GM21529 (cell line): ENCODE results near the gene CC2D2A.
"Not testable (repeated sequence)": the region's sequence is repeated elsewhere in the genome, so short reads cannot be mapped to it uniquely, and the experiment has no call there.

Experiments
- ATAC-seq: cut with Tn5 transposase; IDR thresholded peaks from one replicate; pipeline ENCODE4 v1.9.1; 2021; ENCODE audit not compliant: unreplicated experiment

The CC2D2A gene

DNA sequence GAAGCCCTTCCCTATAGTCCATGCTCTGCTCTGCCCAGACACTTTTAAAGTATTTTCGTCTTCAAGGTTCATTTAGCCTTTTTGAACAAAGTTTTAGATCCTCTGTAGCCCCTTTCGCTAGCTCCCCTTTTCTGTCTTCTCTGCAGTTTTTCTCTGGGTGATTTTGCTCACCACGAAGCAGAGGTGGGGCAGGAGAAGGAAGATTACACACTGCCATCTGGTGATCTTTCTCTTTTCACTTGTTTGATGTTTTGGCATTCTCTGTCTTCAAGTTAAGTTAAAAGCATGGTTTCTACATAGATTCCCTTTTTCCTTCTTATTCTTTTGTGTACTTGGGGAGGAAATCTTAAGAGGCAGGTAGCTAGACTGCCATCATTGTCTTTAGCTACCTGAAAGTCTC, 43.9 kb downstream of the CC2D2A start:
- no peak for ATAC-seq

DNA sequence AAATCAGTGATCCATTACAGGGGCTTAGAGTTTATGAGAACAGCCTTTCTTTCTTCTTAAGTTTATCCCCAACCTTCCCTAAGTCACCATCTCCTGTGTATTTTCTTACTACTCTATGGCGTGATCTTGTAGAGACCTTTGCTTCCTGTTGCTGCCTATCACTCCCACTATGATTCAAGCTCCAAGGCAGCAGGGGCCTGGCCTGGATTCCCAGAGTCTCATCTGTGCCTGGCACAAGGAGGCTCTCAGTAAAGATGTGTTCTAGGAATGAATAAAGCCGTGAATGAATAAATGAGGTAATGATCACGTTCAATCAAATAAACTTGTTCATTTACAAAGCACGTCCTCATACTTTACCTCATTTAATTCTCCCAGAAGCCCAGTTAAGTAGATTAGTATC, 45.4 kb downstream of the CC2D2A start:
- no peak for ATAC-seq

DNA sequence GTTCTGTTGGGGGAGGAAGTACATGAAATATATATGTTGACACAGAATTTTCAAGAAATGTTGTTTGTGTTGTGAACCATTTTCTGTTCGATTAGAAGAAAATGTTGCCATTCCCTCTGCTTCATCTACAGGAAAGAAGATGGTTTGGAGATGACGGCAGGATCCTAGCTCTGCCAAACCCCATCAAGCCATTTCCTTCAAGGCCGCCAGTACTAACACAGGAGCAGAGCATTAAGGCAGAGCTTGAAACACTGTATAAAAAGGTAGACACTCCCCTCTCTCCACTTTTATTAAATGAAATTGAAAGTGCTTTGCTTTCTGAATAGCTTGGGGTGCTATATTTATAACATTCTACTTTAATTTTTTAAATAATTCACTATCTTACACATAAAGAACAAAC, 46.8 kb downstream of the CC2D2A start:
- ATAC-seq: no peak

DNA sequence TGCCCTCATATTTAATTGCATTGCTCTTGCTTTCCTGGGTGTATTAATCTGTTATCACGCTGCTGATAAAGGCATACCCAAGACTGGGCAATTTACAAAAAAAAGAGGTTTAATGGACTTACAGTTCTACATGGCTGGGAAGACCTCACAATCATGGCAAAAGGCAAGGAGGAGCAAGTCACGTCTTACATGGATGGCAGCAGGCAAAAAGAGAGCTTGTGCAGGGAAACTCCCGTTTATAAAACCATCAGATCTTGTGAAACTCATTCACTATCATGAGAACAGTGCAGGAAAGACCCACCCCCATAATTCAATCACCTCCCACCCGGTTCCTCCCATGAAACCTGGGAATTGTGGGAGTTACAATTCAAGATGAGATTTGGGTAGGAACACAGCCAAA, 48.0 kb downstream of the CC2D2A start:
- not testable (repeated sequence) for ATAC-seq

DNA sequence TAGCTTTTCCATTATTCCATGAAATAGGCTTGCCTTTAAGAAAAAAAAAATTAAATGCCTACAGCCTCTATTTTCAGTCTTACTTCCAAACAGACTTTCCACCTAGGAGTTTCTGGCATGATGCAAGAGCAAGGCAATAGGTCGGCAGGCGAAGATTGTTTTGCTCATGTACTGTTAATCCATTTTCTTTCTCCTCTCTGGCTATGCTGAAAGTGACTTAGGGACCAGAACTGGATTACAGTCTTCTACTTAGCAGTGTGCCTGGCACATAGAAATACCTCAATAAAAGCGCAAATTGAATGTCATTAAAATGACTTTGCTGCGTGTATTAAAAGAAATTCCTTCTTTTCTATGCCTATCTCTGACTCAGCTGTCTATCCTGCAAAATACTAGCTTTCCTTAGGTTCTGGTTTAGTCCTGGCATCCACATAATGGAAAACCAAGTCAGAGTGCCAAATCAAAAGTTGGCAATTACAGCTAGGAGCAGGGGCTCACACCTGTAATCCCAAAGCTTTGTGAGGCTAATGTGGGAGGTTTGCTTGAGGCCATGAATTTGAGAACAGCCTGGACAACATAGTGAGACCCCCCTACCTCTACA, 51.9 kb downstream of the CC2D2A start:
- no peak for ATAC-seq

DNA sequence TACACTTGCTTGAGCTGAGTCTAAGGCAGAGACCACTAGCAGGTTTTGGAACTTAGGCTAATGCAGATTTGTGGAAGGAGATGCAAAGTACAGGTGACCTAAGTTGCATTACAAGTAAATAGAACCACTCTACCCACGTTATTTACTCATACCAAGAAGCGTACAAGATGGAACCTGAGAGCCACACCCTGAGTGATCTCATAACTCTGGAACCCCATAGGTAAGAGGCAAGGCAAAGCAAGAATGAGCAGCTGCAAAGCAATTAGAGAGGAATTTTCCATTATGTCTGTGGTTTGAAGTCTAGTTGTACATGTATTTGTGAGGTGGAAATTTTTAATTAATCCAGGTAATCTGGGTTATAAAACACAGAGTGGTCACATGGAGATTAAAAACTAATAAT, 55.4 kb downstream of the CC2D2A start:
- ATAC-seq: no peak

DNA sequence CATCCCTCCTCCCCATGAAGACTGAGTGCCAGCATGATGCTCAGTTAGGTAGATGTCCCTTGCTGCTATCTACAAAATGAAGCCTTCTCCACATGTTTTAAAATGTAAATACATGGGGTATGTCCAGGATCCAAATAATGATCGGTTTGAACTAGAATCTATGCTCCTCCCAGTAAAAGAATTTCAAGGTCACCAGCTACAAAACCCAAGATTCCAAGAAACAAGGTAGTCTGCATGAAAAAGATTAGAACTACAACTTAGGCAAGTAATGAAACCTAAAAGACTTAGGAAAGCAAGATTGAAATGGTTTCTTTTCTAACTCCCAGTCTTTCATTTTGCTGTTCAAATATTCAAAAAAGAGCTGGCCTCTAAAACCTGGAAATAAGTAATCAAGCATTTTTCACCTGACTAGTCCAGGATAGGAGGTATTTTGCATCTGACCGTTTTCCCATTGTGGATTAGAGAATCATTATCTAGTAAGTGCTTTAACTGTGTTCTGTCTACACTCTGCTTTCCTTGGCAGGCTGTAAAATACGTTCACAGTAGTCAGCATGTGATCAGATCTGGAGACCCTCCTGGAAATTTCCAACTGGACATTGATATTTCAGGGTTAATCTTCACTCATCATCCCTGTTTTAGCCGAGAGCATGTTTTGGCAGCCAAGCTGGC, 57.4 kb downstream of the CC2D2A start:
- no peak for ATAC-seq

DNA sequence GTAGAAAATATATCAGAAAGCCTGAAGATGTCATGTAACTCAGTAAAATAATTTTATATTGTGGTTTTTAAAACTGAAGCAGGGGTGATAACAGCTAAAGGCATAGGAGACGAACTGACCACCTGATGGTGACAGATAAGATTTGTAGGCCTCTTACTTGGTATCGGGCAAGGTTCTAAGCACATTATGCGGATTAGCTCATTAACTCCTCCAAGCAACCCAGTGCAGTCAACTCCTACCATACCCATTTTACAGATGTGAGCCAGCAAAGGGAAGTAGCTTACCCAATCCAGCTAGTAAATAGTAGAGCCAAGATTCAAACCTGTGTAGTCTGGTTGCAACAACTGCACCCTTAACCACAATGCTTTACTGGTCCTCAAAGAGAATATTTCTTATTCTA, 62.1 kb downstream of the CC2D2A start:
- ATAC-seq: no peak

DNA sequence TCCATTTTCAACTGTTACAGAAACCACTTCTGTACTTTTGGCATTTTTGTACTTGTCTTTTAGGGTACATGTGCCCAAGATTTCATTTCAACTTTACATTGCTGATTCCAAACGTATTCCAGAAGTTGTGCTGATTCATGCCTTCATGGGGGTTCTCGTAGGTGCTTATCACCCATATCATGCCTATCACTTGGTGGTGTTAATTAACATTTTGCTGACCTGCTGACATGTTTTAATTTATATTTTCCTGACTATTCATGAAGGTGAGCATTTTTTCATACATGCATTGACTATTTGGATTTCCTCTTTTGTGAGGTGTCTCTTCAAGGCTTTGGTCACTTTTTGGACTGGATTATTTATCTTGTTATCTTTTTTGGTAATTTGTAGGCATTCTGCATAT, 64.1 kb downstream of the CC2D2A start:
- no peak for ATAC-seq

DNA sequence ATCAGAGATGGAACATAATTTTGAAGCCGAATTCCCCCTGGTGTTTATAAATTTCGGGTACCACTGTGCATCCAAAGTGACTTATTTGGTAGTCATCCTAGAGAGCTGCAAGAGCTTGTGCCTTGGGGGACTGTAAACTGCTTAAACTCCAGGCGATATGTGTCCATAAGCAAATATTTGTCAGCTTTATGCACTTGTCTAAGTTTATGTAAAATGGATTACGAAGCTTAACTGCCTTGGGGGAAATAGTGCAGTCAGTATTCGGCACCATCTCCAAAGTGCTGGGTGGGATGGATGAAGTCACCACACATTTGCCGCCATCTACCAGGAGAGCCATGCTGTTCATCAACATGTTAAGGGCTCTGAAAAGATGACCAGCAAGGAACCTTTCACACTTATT, 65.9 kb downstream of the CC2D2A start:
- no peak for ATAC-seq

DNA sequence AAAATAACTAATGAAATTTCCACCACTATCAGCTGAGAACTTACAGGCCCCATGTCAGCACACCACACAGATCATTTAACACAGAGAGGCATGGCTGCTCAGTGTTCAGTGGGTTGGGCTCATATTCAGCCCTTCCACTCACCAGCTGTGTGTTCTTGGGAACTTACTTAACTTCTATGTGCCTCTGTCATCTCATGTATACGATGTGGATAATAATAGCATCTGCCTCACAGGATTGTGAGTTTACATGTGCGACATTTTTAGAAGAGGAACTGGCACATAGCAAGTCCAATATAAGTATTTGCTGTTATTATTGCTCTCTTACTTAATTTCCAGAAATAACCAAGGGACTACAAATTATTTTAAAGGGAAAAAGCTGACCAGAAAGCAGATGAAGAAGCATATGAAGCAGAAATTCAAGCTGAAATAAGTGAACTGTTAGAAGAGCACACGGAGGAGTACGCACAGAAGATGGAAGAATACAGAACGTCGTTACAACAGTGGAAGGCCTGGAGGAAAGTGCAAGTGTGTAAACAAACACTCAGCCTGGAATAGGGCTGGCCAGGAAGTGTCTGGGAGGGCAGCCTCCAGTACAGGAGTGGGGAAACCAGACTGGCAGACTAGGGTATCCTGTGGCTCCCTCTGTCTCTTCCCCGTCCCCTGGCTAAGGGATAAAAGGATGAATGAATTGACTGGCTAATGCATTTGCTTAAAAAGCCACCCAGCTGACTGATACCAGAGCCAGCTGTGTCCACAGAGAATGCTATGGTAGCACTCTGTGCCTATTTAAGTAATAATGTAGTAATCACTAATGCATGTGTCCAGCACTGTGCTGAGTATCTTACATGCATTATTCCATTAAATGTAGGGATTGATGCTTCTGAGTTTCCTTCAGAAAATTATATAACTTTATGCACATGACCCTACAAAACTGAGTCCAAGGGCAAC, 67.1 kb downstream of the CC2D2A start:
- no peak for ATAC-seq

DNA sequence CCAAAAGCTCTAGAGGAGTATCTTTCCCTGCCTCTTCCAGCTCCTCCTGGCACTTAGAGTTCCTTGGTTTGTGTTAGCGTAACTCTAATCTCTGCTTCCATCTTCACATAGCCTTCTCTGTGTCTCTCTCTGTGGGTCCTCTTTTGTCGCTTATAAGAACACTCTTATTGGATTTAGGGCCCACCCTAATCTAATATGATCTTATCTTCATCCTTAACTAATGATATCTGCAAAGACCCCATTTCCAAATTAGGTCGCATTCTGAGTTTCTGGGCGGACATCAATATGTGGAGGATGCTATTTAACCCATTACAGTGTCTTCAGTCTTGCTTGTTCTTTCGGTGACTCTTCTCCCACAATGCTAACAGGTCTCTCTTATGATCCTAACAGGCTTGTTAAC, 72.3 kb downstream of the CC2D2A start:
- no peak for ATAC-seq

DNA sequence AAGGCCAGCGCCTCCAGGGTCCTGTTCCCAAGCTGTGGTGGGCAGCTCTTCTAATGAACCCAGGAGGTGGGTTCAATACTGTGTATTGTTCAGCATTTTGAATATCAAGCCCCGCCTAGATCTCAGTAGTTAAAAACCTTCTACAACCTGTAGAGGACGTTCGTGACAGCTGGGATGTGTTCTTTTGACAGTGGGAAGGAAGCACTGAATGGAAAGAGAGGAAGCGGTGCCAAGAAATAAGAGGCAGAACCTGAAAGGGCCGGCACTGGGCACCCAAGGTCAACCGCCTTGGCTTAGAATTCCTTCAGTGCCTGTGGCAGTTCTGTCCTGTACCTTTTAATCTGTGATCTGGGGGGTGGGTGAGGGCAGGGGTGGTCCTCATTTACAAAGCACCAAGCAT, 73.1 kb downstream of the CC2D2A start:
- no peak for ATAC-seq

DNA sequence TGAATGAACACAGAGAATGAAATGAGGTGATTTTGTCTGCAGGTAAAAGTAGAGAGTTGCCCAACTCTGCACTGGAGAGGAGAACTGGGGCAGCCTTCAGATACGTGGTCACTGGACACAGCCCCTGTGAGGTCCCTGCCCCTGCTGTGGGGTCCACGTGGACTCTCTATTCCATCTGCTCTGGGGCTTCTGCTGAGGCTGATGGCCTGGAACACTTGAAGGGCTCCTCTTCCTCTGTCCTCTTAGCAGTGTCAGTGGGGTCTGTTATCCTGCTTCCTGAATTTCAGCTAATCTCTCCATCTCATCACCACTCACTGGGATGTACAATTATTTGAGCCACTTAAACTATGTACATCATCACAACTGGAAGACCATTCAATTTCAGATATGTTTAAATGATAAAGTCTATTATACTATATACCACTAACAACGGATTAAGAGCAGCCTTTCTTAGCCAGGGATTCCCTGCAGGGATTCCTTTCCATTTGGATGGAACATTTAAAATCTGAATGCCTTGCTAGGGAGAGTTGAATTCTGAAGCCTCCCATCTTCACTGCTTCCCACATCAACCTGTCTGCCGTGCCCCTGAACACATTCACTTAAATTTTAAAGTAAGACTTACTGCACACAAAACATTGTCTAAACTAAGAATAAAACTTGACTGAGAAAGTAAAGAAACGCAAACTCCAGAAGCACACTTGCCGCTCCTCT, 74.0 kb downstream of the CC2D2A start:
- ATAC-seq: no peak

DNA sequence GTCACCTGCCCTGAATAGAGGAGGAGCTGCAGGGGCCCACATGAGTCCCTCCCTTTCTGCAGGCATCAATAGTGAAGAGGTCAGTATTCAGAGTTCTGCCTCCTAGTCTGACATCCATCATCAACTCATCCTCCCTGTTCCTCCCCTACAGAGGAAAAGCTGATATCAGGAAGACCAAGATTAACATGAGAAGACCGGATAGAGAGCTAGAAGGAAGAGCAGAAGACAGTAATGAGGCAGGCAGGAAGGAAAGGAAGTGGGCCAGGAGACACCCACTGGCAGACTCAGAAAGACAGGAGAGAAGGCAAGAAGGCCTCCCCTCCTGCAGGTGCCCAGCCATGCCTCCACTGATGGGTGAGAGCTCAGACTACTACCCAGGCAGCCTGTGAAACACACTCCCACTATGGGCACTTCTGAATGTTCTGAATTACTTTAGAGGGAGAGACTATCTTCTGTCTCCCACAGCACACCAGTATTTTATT, 74.6 kb downstream of the CC2D2A start:
- no peak for ATAC-seq

DNA sequence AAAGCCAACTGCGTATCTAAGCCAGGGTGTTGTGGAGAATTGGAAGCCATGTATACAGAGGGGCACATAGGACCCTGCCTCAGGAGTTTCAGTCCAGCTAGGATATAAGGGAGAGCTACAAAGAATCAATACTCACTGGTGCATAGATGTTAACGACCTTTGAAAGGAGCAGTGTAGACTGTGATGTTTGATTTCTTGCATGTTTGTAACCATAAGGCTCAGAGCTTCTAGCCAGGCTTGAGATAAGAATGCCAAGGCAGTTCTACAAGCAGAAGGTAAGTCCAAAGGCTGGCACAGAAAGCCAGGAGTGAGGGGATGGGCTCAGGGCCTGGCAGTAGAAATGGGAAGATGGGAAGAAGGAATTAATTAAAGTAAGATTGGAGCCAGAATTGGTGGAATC, 75.7 kb downstream of the CC2D2A start:
- no peak for ATAC-seq

DNA sequence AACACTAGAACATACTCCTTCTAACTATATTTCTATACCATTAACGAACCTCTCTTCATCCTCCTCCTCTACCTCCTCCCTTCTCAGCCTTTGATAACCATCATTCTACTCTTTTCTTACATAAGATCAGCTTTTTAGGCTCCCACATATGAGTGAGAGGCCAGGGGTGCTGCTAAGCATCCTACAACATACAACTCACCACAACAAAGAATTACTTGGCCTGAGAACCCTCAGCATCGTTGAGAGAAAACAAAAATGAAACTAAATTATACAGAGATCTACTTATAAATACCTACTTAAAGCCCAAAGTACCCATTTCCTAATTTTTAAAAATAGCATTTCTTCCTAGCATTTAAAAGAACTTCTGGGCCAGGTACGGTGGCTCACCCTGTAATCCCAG, 77.7 kb downstream of the CC2D2A start:
- ATAC-seq: peak; percentile 76

DNA sequence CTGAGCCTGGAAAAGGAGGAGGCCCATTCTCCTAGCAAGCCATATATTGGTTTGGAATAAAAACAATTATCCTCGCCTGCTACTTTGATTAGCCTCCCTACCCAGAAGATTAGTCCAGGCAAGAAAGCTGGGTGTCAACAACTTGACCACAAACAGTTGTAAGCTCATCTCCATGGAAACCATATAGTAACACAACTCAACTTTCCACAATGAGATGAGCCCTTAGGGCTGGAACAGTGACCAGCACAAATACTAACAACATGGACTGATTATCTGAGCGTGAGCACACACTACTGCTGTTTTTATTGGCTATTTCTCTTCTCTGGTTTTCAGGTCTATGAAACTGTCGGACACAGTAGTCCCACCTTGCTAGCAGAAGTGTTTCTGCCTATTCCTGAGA, 80.8 kb downstream of the CC2D2A start:
- ATAC-seq: no peak

DNA sequence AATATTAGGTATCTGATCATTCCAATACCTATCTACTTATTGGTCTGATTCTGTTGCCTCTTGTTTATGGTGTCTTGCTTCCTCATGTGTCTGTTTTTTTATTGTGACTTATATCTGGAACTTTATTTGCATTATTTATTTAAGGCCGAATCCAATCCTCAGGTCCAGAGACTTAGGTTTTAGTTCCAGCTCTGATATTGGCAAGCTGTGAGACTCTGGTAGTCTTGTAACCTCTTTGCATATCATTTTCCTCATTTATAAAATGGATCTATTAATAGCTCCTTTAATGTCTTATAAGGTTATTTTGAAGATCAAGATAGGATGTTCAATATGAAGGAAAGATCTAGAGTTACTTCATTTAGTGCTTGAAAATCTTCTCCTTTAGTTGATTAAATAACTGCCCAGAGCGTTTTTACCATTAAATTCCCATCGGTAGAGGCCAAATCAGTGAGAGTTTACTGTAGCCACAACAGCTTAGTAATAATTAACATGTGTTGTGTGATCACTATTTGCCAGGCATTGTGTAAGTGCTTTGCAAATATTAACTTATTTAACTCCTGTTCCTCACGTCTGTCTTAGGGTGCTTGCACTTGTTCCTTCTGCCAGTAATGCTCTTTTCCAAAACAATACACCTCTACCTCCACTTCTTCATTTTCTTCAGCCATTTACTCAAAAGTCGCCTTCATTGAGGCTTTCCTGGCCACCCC, 82.2 kb downstream of the CC2D2A start:
- ATAC-seq: no peak

DNA sequence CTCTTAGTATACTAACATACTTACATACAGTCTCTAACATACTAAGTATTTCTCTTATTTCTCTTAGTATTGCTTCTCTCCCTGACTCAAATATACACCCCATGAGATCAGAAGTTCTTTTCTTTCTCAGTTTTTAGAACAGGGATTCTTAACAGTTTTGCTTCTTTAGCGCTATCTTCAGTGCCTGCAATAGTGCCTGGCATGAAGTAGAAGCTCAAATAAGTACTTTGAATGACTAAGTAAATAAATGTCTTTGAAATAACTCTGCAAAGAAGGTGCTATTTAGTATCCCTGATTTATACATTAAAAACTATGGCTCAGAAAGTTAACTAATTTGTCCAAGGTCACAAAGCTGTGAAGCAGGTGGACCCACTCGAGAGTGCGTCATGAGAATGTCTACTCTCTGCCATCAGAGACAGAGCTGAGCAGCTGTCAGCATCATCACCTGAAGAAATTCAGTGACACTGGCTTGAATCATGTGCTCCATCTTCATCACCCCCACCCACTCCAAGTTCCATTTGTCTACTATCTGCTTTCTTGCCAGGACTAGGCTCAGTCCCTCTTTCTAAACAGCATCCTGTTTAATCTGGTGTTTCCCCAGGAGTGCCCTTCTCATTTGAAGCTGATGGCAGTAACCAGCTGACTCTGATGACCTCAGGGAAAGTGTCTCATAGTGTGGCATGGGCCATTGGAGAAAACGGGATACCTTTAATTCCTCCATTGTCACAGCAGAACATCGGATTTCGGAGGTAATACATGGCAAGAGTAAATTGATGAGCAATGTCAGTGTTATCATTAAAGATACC, 83.1 kb downstream of the CC2D2A start:
- ATAC-seq: no peak
